ENCODE results near the gene SINHCAF. TPM values are rescaled to one million over a fixed set of nuclear protein-coding genes. Genes with fewer than 3 reads are reported as not detected.

SINHCAF gene
- total and polyA plus RNA-seq, 2 of the 8 experiments (the other 6 are each of a cell fraction or from before 2014, with no cell fraction given), result 138 to 576 TPM

GRCh38 chr12:31366104-31366621, 40.2 kb upstream of the SINHCAF start (continued):
- TF ChIP-seq CTCF (IDR thresholded peaks at IDR 0.05; ENCODE audit: control extremely low read depth in 1 of 3, insufficient read depth in 1 of 3, low read depth in 1 of 3, low read length in 3 of 3) (no peak), FOSL1 (IDR thresholded peaks at IDR 0.05; ENCODE audit: insufficient read depth, low read depth, low read length) (no peak), CTBP2 (IDR thresholded peaks at IDR 0.05; ENCODE audit: borderline replicate concordance, insufficient read depth, insufficient read length, low read length) (no peak), BACH1 (IDR thresholded peaks at IDR 0.05; ENCODE audit: low read length) (no peak)
